Neural cell (in vitro differentiated cells): Measurements from ENCODE around the gene RBM48.
"Not testable (repeated sequence)": the region's sequence is repeated elsewhere in the genome, so short reads cannot be mapped to it uniquely, and the experiment has no call there.

Experiments used
- EP300 ChIP-seq: fragments of 450-650 bp; conservative IDR thresholded peaks from 2 replicates; pipeline ENCODE4 v1.6.1; 2014; ENCODE audit warnings: antibody characterized with exemption, mild to moderate bottlenecking, moderate library complexity; ENCODE audit not compliant: poor library complexity, severe bottlenecking
- RAD21 ChIP-seq: fragments of 450-650 bp; conservative IDR thresholded peaks from 2 replicates; pipeline ENCODE4 v1.6.1; 2014; ENCODE audit warnings: antibody characterized with exemption, mild to moderate bottlenecking, moderate library complexity
- TF ChIP-seq, protein P1 (sequence below): fragments of 450-650 bp; IDR thresholded peaks from 2 replicates; pipeline ENCODE4 v1.5.1; 2014; ENCODE audit warnings: antibody characterized with exemption, mild to moderate bottlenecking, moderate library complexity; ENCODE audit not compliant: poor library complexity, severe bottlenecking

DNA sequence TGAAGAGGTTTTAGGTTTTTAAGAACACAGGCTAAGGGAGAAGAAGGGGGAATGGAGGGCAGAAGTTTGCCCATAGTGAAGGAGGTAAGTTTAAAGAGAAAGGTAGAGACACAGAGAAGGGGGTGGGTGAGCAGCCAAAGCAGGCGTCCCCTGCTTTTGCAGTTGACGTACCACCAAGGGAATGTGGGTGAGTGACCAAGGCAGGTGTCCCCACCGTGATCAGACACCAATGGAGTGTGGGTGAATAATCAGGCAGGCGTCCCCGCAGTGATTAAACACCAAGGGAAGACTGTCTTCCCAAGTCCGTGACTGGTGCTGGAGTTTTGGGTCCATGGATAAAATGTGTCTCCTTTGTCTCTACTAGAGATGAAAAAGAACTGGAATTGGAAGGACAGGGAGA, 44.4 kb upstream of the RBM48 start:
- TF ChIP-seq EP300, RAD21: not testable (repeated sequence)
- TF ChIP-seq, protein P1, sequence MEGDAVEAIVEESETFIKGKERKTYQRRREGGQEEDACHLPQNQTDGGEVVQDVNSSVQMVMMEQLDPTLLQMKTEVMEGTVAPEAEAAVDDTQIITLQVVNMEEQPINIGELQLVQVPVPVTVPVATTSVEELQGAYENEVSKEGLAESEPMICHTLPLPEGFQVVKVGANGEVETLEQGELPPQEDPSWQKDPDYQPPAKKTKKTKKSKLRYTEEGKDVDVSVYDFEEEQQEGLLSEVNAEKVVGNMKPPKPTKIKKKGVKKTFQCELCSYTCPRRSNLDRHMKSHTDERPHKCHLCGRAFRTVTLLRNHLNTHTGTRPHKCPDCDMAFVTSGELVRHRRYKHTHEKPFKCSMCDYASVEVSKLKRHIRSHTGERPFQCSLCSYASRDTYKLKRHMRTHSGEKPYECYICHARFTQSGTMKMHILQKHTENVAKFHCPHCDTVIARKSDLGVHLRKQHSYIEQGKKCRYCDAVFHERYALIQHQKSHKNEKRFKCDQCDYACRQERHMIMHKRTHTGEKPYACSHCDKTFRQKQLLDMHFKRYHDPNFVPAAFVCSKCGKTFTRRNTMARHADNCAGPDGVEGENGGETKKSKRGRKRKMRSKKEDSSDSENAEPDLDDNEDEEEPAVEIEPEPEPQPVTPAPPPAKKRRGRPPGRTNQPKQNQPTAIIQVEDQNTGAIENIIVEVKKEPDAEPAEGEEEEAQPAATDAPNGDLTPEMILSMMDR = not testable (repeated sequence)
